NT2/D1 (cell line): ENCODE measurements around the gene SNX27.

ENCODE experiments used
- DNase-seq: peaks from one replicate; pipeline ENCODE4 v3.0.0-alpha.2; 2011; ENCODE audit warnings: low read depth, low spot score
- H3K27me3 ChIP-seq: 2 replicates; pipeline ENCODE4 v1.6.0; 2011; ENCODE audit warnings: mild to moderate bottlenecking; ENCODE audit not compliant: insufficient read length, insufficient read depth
- H3K36me3 ChIP-seq: 2 replicates; pipeline ENCODE4 v1.6.1; 2011; ENCODE audit warnings: mild to moderate bottlenecking, low read length, mixed read lengths; ENCODE audit not compliant: insufficient read depth, insufficient read length
- H3K4me1 ChIP-seq: 2 replicates; pipeline ENCODE4 v1.5.1; 2011; ENCODE audit not compliant: insufficient read depth, insufficient read length
- H3K4me3 ChIP-seq: 2 replicates; pipeline ENCODE4 v1.5.1; 2011; ENCODE audit warnings: low read depth; ENCODE audit not compliant: insufficient read length
- H3K9ac ChIP-seq: 2 replicates; pipeline ENCODE4 v1.6.0; 2011; ENCODE audit warnings: low read depth; ENCODE audit not compliant: insufficient read length
- H3K9me3 ChIP-seq: 2 replicates; pipeline ENCODE4 v1.5.1; 2011; ENCODE audit warnings: mild to moderate bottlenecking, low read length; ENCODE audit not compliant: insufficient read depth
- SUZ12 ChIP-seq: IDR thresholded peaks from 2 replicates; pipeline ENCODE4 v1.6.1; 2011; ENCODE audit not compliant: insufficient read length, insufficient read depth; ENCODE audit errors: extremely low read depth
- YY1 ChIP-seq: IDR thresholded peaks from 2 replicates; pipeline ENCODE4 v1.6.1; 2011; ENCODE audit not compliant: insufficient read length, insufficient read depth
- ZNF274 ChIP-seq: IDR thresholded peaks from 2 replicates; pipeline ENCODE4 v1.6.1; 2011; ENCODE audit warnings: mild to moderate bottlenecking, low read depth, low read length

The SNX27 gene

GRCh38 chr1:151611832-151612500, at the start of gene SNX27:
Gene SNX27 (plus strand): TSS chr1:151612050. CDS start chr1:151612202, 152 bp downstream.
- Histone ChIP-seq H3K36me3 (peaks cover 11% of the 10 kb centered on the region), H3K4me1 (no peaks in the 10 kb centered on the region), H3K27me3 (no peaks in the 10 kb centered on the region), H3K4me3 (peak within 1 kb of the TSS; percentile 60), H3K9ac (peak within 1 kb of the TSS; percentile 89), H3K9me3 (no peaks in the 10 kb centered on the region)
- peak; percentile 78 for TF ChIP-seq YY1
- TF ChIP-seq ZNF274: no peak
- peak; percentile 96 for DNase-seq

GRCh38 chr1:151562661-151563060, 49.2 kb upstream of the SNX27 start:
- no peak for DNase-seq
- Histone ChIP-seq H3K9me3 (no peaks in the 10 kb centered on the region), H3K27me3 (no peaks in the 10 kb centered on the region), H3K9ac (no peak overlapping the region), H3K4me3 (no peak overlapping the region), H3K4me1 (peaks cover 13% of the 10 kb centered on the region), H3K36me3 (peaks cover 80% of the 10 kb centered on the region)
- no peak for TF ChIP-seq ZNF274
- TF ChIP-seq SUZ12: no peak
- TF ChIP-seq YY1: no peak

GRCh38 chr1:151563376-151563775, 48.5 kb upstream of the SNX27 start:
- H3K36me3 ChIP-seq: peaks cover 84% of the 10 kb centered on the region
- TF ChIP-seq YY1 (no peak), ZNF274 (no peak), SUZ12 (no peak)
- no peak overlapping the region for H3K4me3 ChIP-seq

GRCh38 chr1:151565502-151566189, 46.2 kb upstream of the SNX27 start:
- H3K4me3 ChIP-seq: no peak overlapping the region
- DNase-seq: no peak
- TF ChIP-seq ZNF274 (no peak), YY1 (no peak), SUZ12 (no peak)
- H3K36me3 ChIP-seq: peaks cover 90% of the 10 kb centered on the region
- H3K27me3 ChIP-seq: no peaks in the 10 kb centered on the region
- no peaks in the 10 kb centered on the region for H3K9me3 ChIP-seq
- peaks cover 13% of the 10 kb centered on the region for H3K4me1 ChIP-seq
- H3K9ac ChIP-seq: no peak overlapping the region

More at GRCh38 chr1:151563376-151563775, 48.5 kb upstream of the SNX27 start:
- H3K9ac ChIP-seq: no peak overlapping the region
- no peaks in the 10 kb centered on the region for H3K27me3 ChIP-seq
- no peak for DNase-seq
- no peaks in the 10 kb centered on the region for H3K9me3 ChIP-seq
- peaks cover 13% of the 10 kb centered on the region for H3K4me1 ChIP-seq

- Histone ChIP-seq H3K4me1 (peaks cover 13% of the 10 kb centered on the region), H3K36me3 (peaks cover 93% of the 10 kb centered on the region), H3K4me3 (no peak overlapping the region), H3K27me3 (no peaks in the 10 kb centered on the region), H3K9ac (no peak overlapping the region), H3K9me3 (no peaks in the 10 kb centered on the region)
- no peak for DNase-seq
- no peak for TF ChIP-seq SUZ12
- no peak for TF ChIP-seq ZNF274
- no peak for TF ChIP-seq YY1
These were observed 43.2 kb upstream of the SNX27 start for GRCh38 chr1:151568626-151569088.

- no peak for TF ChIP-seq SUZ12
- no peak for TF ChIP-seq ZNF274
- TF ChIP-seq YY1: no peak
- Histone ChIP-seq H3K27me3 (no peaks in the 10 kb centered on the region), H3K36me3 (peaks cover 93% of the 10 kb centered on the region), H3K4me1 (peaks cover 4% of the 10 kb centered on the region), H3K9me3 (no peaks in the 10 kb centered on the region), H3K9ac (no peak overlapping the region), H3K4me3 (no peak overlapping the region)
- DNase-seq: no peak
These were observed 41.0 kb upstream of the SNX27 start for GRCh38 chr1:151570819-151571218.

- H3K9ac ChIP-seq: no peak overlapping the region
- H3K9me3 ChIP-seq: no peaks in the 10 kb centered on the region
- no peak for DNase-seq
- no peak for TF ChIP-seq ZNF274
- no peak for TF ChIP-seq SUZ12
- H3K27me3 ChIP-seq: no peaks in the 10 kb centered on the region
- no peak overlapping the region for H3K4me3 ChIP-seq
- peaks cover 94% of the 10 kb centered on the region for H3K36me3 ChIP-seq
- H3K4me1 ChIP-seq: peaks cover 3% of the 10 kb centered on the region
These were observed 37.0 kb upstream of the SNX27 start for GRCh38 chr1:151574575-151575529.
